ENCODE measurements around the gene ZFAND3. TPM values are rescaled to one million over a fixed set of nuclear protein-coding genes. Genes with fewer than 3 reads are reported as not detected.

Gene ZFAND3
- total RNA-seq, 2 experiments from 2014 or later: 8.3 to 33.8 TPM

- Histone ChIP-seq H2AFZ (ENCODE audit: low read length) (no peak overlapping the region), H3K79me2 (ENCODE audit: insufficient read depth, low read depth, low read length) (0 out of 2 replicates have a peak, but pooled peaks cover 5% of the 10 kb centered on the region), H3K4me2 (ENCODE audit: low read length) (no peak overlapping the region), H3K4me1 (ENCODE audit: insufficient read depth, low read length, poor library complexity, severe bottlenecking) (peaks cover 15% of the 10 kb centered on the region), H3K9me3 (ENCODE audit: low read length) (no peaks in the 10 kb centered on the region), H4K20me1 (ENCODE audit: insufficient read depth, low read length) (peaks cover 7% of the 10 kb centered on the region; the same call in 1 of the 2 replicates), H3K36me3 (ENCODE audit: insufficient read depth, low read length) (no peaks in the 10 kb centered on the region), H3K9me2 (ENCODE audit: insufficient read depth, low read length) (no peaks in the 10 kb centered on the region), H3K4me3 (ENCODE audit: low read depth, low read length, poor library complexity, severe bottlenecking) (no peak overlapping the region), H3K27ac (ENCODE audit: low read depth, low read length, poor library complexity, severe bottlenecking) (no peak overlapping the region)
- no peak for TF ChIP-seq EZH2phosphoT487 (IDR thresholded peaks at IDR 0.05; ENCODE audit: borderline replicate concordance, low read depth, low read length)
- TF ChIP-seq CTCF (conservative IDR thresholded peaks at IDR 0.05; ENCODE audit: low read length): no peak
- ChIA-PET POLR2A (interaction anchor here (0.6 to 1.3 kb wide), 2 partner anchors 21 to 121 kb away, joined by 5 to 6 read pairs; no protein-coding TSS in a partner anchor), CTCF (ENCODE audit: unreplicated experiment) (no interaction called here)
- intact Hi-C loops (cut with micrococcal nuclease; ENCODE audit: unreplicated experiment): no loop called here
- no TSS peak for BruUV-seq (replicated peaks)
- no peak for DNase-seq (ENCODE audit: low spot score)
Observed at GRCh38 chr6:37882292-37882691, 62.8 kb downstream of the ZFAND3 start.

- Histone ChIP-seq H3K4me3 (ENCODE audit: low read depth, low read length, poor library complexity, severe bottlenecking) (no peak overlapping the region), H3K27ac (ENCODE audit: low read depth, low read length, poor library complexity, severe bottlenecking) (no peak overlapping the region), H3K79me2 (ENCODE audit: insufficient read depth, low read depth, low read length) (0 out of 2 replicates have a peak, but pooled peaks cover 3% of the 10 kb centered on the region), H3K36me3 (ENCODE audit: insufficient read depth, low read length) (no peaks in the 10 kb centered on the region), H3K9me2 (ENCODE audit: insufficient read depth, low read length) (no peaks in the 10 kb centered on the region), H3K4me2 (ENCODE audit: low read length) (no peak overlapping the region), H3K9me3 (ENCODE audit: low read length) (no peaks in the 10 kb centered on the region), H2AFZ (ENCODE audit: low read length) (no peak overlapping the region), H3K4me1 (ENCODE audit: insufficient read depth, low read length, poor library complexity, severe bottlenecking) (peaks cover 15% of the 10 kb centered on the region), H4K20me1 (ENCODE audit: insufficient read depth, low read length) (peaks cover 12% of the 10 kb centered on the region; the same call in 1 of the 2 replicates)
- CTCF ChIA-PET (ENCODE audit: unreplicated experiment): interaction anchor here (1.6 kb wide), 1 partner anchor 59 kb away, joined by 4 read pairs; no protein-coding TSS in a partner anchor
- no TSS peak for BruUV-seq (replicated peaks)
- DNase-seq (ENCODE audit: low spot score): no peak
- POLR2A ChIA-PET: interaction anchor here (0.6 kb wide), 1 partner anchor 121 kb away, joined by 6 read pairs; no protein-coding TSS in a partner anchor
- intact Hi-C loops (cut with micrococcal nuclease; ENCODE audit: unreplicated experiment): no loop called here
- no peak for TF ChIP-seq CTCF (conservative IDR thresholded peaks at IDR 0.05; ENCODE audit: low read length)
- TF ChIP-seq EZH2phosphoT487 (IDR thresholded peaks at IDR 0.05; ENCODE audit: borderline replicate concordance, low read depth, low read length): no peak
Observed at GRCh38 chr6:37882724-37883413, 63.3 kb downstream of the ZFAND3 start.

- H2AFZ ChIP-seq (ENCODE audit: low read length): no peak overlapping the region
- peaks cover 15% of the 10 kb centered on the region for H3K4me1 ChIP-seq (ENCODE audit: insufficient read depth, low read length, poor library complexity, severe bottlenecking)
- no peak overlapping the region for H3K4me3 ChIP-seq (ENCODE audit: low read depth, low read length, poor library complexity, severe bottlenecking)
- TF ChIP-seq CTCF (conservative IDR thresholded peaks at IDR 0.05; ENCODE audit: low read length) (no peak), EZH2phosphoT487 (IDR thresholded peaks at IDR 0.05; ENCODE audit: borderline replicate concordance, low read depth, low read length) (no peak)
- no peak overlapping the region for H3K4me2 ChIP-seq (ENCODE audit: low read length)
- H3K27ac ChIP-seq (ENCODE audit: low read depth, low read length, poor library complexity, severe bottlenecking): no peak overlapping the region
- intact Hi-C loops (cut with micrococcal nuclease; ENCODE audit: unreplicated experiment): no loop called here
- ChIA-PET POLR2A (no interaction called here), CTCF (ENCODE audit: unreplicated experiment) (no interaction called here)
- H3K9me2 ChIP-seq (ENCODE audit: insufficient read depth, low read length): no peaks in the 10 kb centered on the region
- H3K79me2 ChIP-seq (ENCODE audit: insufficient read depth, low read depth, low read length): no peaks in the 10 kb centered on the region
- BruUV-seq (replicated peaks): no TSS peak
- DNase-seq (ENCODE audit: low spot score): no peak
- no peaks in the 10 kb centered on the region for H3K36me3 ChIP-seq (ENCODE audit: insufficient read depth, low read length)
- peaks cover 13% of the 10 kb centered on the region; the same call in 1 of the 2 replicates for H4K20me1 ChIP-seq (ENCODE audit: insufficient read depth, low read length)
- no peaks in the 10 kb centered on the region for H3K9me3 ChIP-seq (ENCODE audit: low read length)
Observed at GRCh38 chr6:37884548-37884947, 65.0 kb downstream of the ZFAND3 start.

Data from OCI-LY7 (cell line).